BE2C (cell line): ENCODE data around the gene SND1.

Experiments used
- DNase-seq: peaks from one replicate; pipeline ENCODE4 v3.0.0-alpha.2; 2020
- H3K27me3 ChIP-seq: fragments of 250-450 bp; sonication (Bioruptor Pico); 2 replicates; pipeline ENCODE4 v1.5.1; 2020; ENCODE audit warnings: mild to moderate bottlenecking
- H3K36me3 ChIP-seq: fragments of 250-450 bp; sonication (Bioruptor Pico); 2 replicates; pipeline ENCODE4 v1.5.1; 2020; ENCODE audit warnings: mild to moderate bottlenecking
- H3K4me1 ChIP-seq: fragments of 250-450 bp; sonication (Bioruptor Pico); 2 replicates; pipeline ENCODE4 v1.5.1; 2020
- H3K4me3 ChIP-seq: 2 replicates; pipeline ENCODE4 v1.5.1; 2011; ENCODE audit warnings: low read depth, low read length
- H3K9me3 ChIP-seq: fragments of 250-450 bp; sonication (Bioruptor Pico); 2 replicates; pipeline ENCODE4 v1.5.1; 2020
- TF ChIP-seq, protein P1 (sequence below): IDR thresholded peaks from 2 replicates; pipeline ENCODE4 v1.5.1; 2012; ENCODE audit warnings: mild to moderate bottlenecking, low read depth, low read length

Gene SND1

GRCh38 chr7:128041203-128041602 lies 389.2 kb downstream of the SND1 start:
- Histone ChIP-seq H3K36me3 (no peaks in the 10 kb centered on the region), H3K4me3 (no peak overlapping the region), H3K9me3 (no peaks in the 10 kb centered on the region), H3K27me3 (no peaks in the 10 kb centered on the region), H3K4me1 (peaks cover 19% of the 10 kb centered on the region)
- TF ChIP-seq, protein P1, sequence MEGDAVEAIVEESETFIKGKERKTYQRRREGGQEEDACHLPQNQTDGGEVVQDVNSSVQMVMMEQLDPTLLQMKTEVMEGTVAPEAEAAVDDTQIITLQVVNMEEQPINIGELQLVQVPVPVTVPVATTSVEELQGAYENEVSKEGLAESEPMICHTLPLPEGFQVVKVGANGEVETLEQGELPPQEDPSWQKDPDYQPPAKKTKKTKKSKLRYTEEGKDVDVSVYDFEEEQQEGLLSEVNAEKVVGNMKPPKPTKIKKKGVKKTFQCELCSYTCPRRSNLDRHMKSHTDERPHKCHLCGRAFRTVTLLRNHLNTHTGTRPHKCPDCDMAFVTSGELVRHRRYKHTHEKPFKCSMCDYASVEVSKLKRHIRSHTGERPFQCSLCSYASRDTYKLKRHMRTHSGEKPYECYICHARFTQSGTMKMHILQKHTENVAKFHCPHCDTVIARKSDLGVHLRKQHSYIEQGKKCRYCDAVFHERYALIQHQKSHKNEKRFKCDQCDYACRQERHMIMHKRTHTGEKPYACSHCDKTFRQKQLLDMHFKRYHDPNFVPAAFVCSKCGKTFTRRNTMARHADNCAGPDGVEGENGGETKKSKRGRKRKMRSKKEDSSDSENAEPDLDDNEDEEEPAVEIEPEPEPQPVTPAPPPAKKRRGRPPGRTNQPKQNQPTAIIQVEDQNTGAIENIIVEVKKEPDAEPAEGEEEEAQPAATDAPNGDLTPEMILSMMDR, result no peak
- DNase-seq, result peak; percentile 58

- no peaks in the 10 kb centered on the region for H3K36me3 ChIP-seq
- no peak overlapping the region for H3K4me3 ChIP-seq
- H3K27me3 ChIP-seq, result no peaks in the 10 kb centered on the region
- DNase-seq, result no peak
- TF ChIP-seq, protein P1, result no peak
- peaks cover 19% of the 10 kb centered on the region for H3K4me1 ChIP-seq
- no peaks in the 10 kb centered on the region for H3K9me3 ChIP-seq
Measured at GRCh38 chr7:128042012-128042411, 390.0 kb downstream of the SND1 start.

- peaks cover 23% of the 10 kb centered on the region for H3K4me1 ChIP-seq
- H3K9me3 ChIP-seq, result no peaks in the 10 kb centered on the region
- DNase-seq, result no peak
- no peak overlapping the region for H3K4me3 ChIP-seq
- TF ChIP-seq, protein P1, result no peak
- H3K27me3 ChIP-seq, result no peaks in the 10 kb centered on the region
- H3K36me3 ChIP-seq, result no peaks in the 10 kb centered on the region
Measured at GRCh38 chr7:128044064-128044463, 392.1 kb downstream of the SND1 start.

- Histone ChIP-seq H3K9me3 (no peaks in the 10 kb centered on the region), H3K4me3 (no peak overlapping the region), H3K4me1 (peaks cover 23% of the 10 kb centered on the region), H3K27me3 (no peaks in the 10 kb centered on the region), H3K36me3 (no peaks in the 10 kb centered on the region)
- TF ChIP-seq, protein P1, result peak; percentile 25
- no peak for DNase-seq
Measured at GRCh38 chr7:128045158-128045557, 393.2 kb downstream of the SND1 start.

GRCh38 chr7:128045766-128046165 lies 393.8 kb downstream of the SND1 start:
- no peaks in the 10 kb centered on the region for H3K36me3 ChIP-seq
- no peaks in the 10 kb centered on the region for H3K27me3 ChIP-seq
- TF ChIP-seq, protein P1, result no peak
- no peak overlapping the region for H3K4me3 ChIP-seq
- H3K4me1 ChIP-seq, result peaks cover 20% of the 10 kb centered on the region
- DNase-seq, result no peak
- no peaks in the 10 kb centered on the region for H3K9me3 ChIP-seq

DNA sequence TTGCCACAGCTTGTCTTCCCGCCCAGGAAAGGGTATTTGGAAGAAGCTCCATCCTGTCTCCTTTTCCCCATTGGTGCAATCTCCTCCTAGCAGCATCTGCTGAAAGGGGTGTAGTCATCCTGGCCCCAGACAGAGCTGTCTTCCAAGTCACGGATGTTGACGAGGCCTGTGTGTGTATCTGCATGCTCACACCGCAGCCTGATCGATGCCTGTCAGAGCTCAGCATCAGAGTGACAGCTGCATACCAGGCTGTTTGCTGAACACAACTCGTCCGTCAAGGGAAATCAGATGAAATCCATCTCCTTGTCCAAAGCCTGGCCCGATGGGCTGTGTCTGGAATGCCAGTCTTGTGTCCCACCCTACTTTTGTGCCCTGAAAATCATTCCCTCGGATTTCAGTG lies 400.4 kb downstream of the SND1 start:
- DNase-seq, result peak; percentile 61
- H3K9me3 ChIP-seq, result no peaks in the 10 kb centered on the region
- TF ChIP-seq, protein P1, result no peak
- H3K4me1 ChIP-seq, result peaks cover 32% of the 10 kb centered on the region
- no peak overlapping the region for H3K4me3 ChIP-seq
- no peaks in the 10 kb centered on the region for H3K36me3 ChIP-seq
- no peaks in the 10 kb centered on the region for H3K27me3 ChIP-seq
